Measurements from ENCODE around the gene SAMD14.

- TF ChIP-seq POLR2A (IDR thresholded peaks at IDR 0.05; ENCODE audit: low read depth, low read length) = no peak
- TF ChIP-seq SPI1 (IDR thresholded peaks at IDR 0.05; ENCODE audit: low read depth, low read length) = no peak
- TF ChIP-seq POU2F2 (IDR thresholded peaks at IDR 0.05; ENCODE audit: low read depth, low read length) = no peak
These were observed 9.3 kb downstream of the SAMD14 start for GRCh38 chr17:50120475-50121253.

All from GM12891 (cell line).